H1 (cell line): ENCODE data around the gene DNAAF3. TPM values are rescaled to one million over a fixed set of nuclear protein-coding genes. Genes with fewer than 3 reads are reported as not detected.

Source experiments
- CTCF ChIA-PET: fragments of 300-600 bp; sonication (Branson Sonifier 250); formaldehyde crosslinking; loops from one replicate; lab custom pipeline; 2021; ENCODE audit not compliant: partially characterized antibody; lab: Charles Lee
- POLR2A ChIA-PET: fragments of 300-600 bp; sonication (Branson Sonifier 250); formaldehyde crosslinking; loops from one replicate; lab custom pipeline; 2021; ENCODE audit warnings: inconsistent platforms; ENCODE audit not compliant: partially characterized antibody; lab: Charles Lee
- DNase-seq, 2 experiments: peaks; one replicate each; pipeline versions ENCODE4 v3.0.0 to v3.0.0-alpha.2; 2010 to 2022; ENCODE audit warnings: low spot score in 2 of 2, low read depth in 1 of 2, mixed read lengths in 1 of 2
- FAIRE-seq: peaks from 2 replicates; lab custom pipeline; 2011; peaks lifted over from hg19 to GRCh38; lab: Jason Lieb, UNC
- H2AFZ ChIP-seq: 2 replicates; pipeline ENCODE4 v1.8.1; 2012; ENCODE audit warnings: low read length, inconsistent platforms
- H2AK5ac ChIP-seq: 2 replicates; pipeline ENCODE4 v1.6.1; 2013; ENCODE audit warnings: low read depth, low read length
- H2BK120ac ChIP-seq: replicated peaks from 2 replicates; pipeline ENCODE3; 2013; ENCODE audit warnings: low read depth, low read length, inconsistent platforms
- H2BK12ac ChIP-seq: 2 replicates; pipeline ENCODE4 v1.6.1; 2013; ENCODE audit warnings: low read depth, low read length
- H2BK15ac ChIP-seq: 2 replicates; pipeline ENCODE4 v1.6.1; 2013; ENCODE audit warnings: low read length
- H2BK20ac ChIP-seq: 2 replicates; pipeline ENCODE4 v1.6.1; 2013; ENCODE audit warnings: low read length
- H2BK5ac ChIP-seq: 2 replicates; pipeline ENCODE4 v1.6.1; 2013; ENCODE audit warnings: low read depth, low read length
- H3K14ac ChIP-seq: 2 replicates; pipeline ENCODE4 v1.6.1; 2013; ENCODE audit warnings: inconsistent platforms; ENCODE audit not compliant: insufficient read length
- H3K18ac ChIP-seq: 2 replicates; pipeline ENCODE4 v1.6.1; 2013; ENCODE audit warnings: low read length; ENCODE audit errors: extremely low read depth
- H3K23ac ChIP-seq: 2 replicates; pipeline ENCODE4 v1.6.1; 2013; ENCODE audit warnings: inconsistent platforms; ENCODE audit not compliant: insufficient read length
- H3K23me2 ChIP-seq: 2 replicates; pipeline ENCODE4 v1.6.1; 2013; ENCODE audit warnings: low read depth, low read length
- H3K27ac ChIP-seq: 2 replicates; pipeline ENCODE4 v1.6.1; 2011; ENCODE audit warnings: low read depth, low read length, inconsistent platforms
- H3K27me3 ChIP-seq, 4 experiments: replicated peaks in 1 of 4; 1 replicate in 1 of 4; 2 replicates in 3 of 4; pipeline versions ENCODE4 v1.6.1 to v1.8.1; 2011 to 2013; ENCODE audit warnings: low read length in 3 of 4, mild to moderate bottlenecking in 3 of 4, inconsistent platforms in 2 of 4, mixed read lengths in 2 of 4, moderate library complexity in 1 of 4; ENCODE audit not compliant: control insufficient read depth in 3 of 4, insufficient read depth in 3 of 4; ENCODE audit errors: extremely low read depth in 1 of 4
- H3K36me3 ChIP-seq, 4 experiments: 2 replicates each; pipeline versions ENCODE4 v1.6.1 to v1.8.1; 2011 to 2013; ENCODE audit warnings: mild to moderate bottlenecking in 4 of 4, low read length in 3 of 4, moderate library complexity in 2 of 4, control low read depth in 1 of 4, inconsistent platforms in 1 of 4; ENCODE audit not compliant: insufficient read depth in 4 of 4, control insufficient read depth in 2 of 4
- H3K4ac ChIP-seq: replicated peaks from 2 replicates; pipeline ENCODE3; 2013; ENCODE audit warnings: low read length, low read depth, mixed read lengths, inconsistent platforms; ENCODE audit not compliant: insufficient read length
- H3K4me1 ChIP-seq, 4 experiments: replicated peaks in 1 of 4; 1 replicate in 1 of 4; 2 replicates in 3 of 4; pipeline versions ENCODE4 v1.6.1 to v1.8.1; 2011 to 2013; ENCODE audit warnings: low read length in 3 of 4, inconsistent platforms in 2 of 4, mixed read lengths in 1 of 4; ENCODE audit not compliant: insufficient read depth in 4 of 4, control insufficient read depth in 3 of 4
- H3K4me2 ChIP-seq, 2 experiments: 2 replicates each; pipeline versions ENCODE4 v1.6.1 to v1.8.1; 2011 to 2013; ENCODE audit warnings: low read depth in 2 of 2, low read length in 2 of 2, control low read depth in 1 of 2, inconsistent platforms in 1 of 2, mild to moderate bottlenecking in 1 of 2; ENCODE audit not compliant: insufficient read depth in 1 of 2
- H3K4me3 ChIP-seq, 4 experiments: fragments of 200-600, 300-600 bp in 1 of 4; sonication (generic), shearing (Covaris generic), sonication (Bioruptor Twin) in 1 of 4; 2 replicates each; pipeline versions ENCODE4 v1.5.1 to v1.8.1; 2011 to 2016; ENCODE audit warnings: low read length in 4 of 4, low read depth in 3 of 4, control low read depth in 2 of 4, inconsistent platforms in 2 of 4, mild to moderate bottlenecking in 2 of 4, mixed read lengths in 1 of 4, moderate library complexity in 1 of 4; ENCODE audit not compliant: insufficient read depth in 2 of 4; ENCODE audit errors: extremely low read depth in 1 of 4
- H3K56ac ChIP-seq: replicated peaks from 2 replicates; pipeline ENCODE3; 2013; ENCODE audit warnings: low read depth, mild to moderate bottlenecking, mixed read lengths, low read length, inconsistent platforms; ENCODE audit not compliant: insufficient read length
- H3K79me1 ChIP-seq: 2 replicates; pipeline ENCODE4 v1.6.1; 2013; ENCODE audit warnings: low read depth, low read length, control low read depth
- H3K79me2 ChIP-seq, 2 experiments: 2 replicates each; pipeline versions ENCODE4 v1.6.1 to v1.8.1; 2012 to 2013; ENCODE audit warnings: low read length in 2 of 2, mild to moderate bottlenecking in 2 of 2, inconsistent platforms in 1 of 2; ENCODE audit not compliant: insufficient read depth in 2 of 2, control insufficient read depth in 1 of 2
- H3K9ac ChIP-seq, 4 experiments: replicated peaks in 1 of 4; 1 replicate in 1 of 4; 2 replicates in 3 of 4; pipeline versions ENCODE4 v1.6.1 to v1.8.1; 2011 to 2013; ENCODE audit warnings: low read depth in 3 of 4, low read length in 3 of 4, control low read depth in 2 of 4, mild to moderate bottlenecking in 2 of 4, moderate library complexity in 2 of 4, inconsistent platforms in 1 of 4; ENCODE audit errors: extremely low read depth in 1 of 4
- H3K9me3 ChIP-seq, 2 experiments: 2 replicates each; pipeline versions ENCODE4 v1.6.1 to v1.8.1; 2012 to 2013; ENCODE audit warnings: mild to moderate bottlenecking in 2 of 2, moderate library complexity in 2 of 2, control low read depth in 1 of 2, inconsistent platforms in 1 of 2, low read depth in 1 of 2, low read length in 1 of 2, mixed read lengths in 1 of 2; ENCODE audit not compliant: insufficient read depth in 2 of 2
- H4K20me1 ChIP-seq, 2 experiments: replicated peaks in 1 of 2; 2 replicates each; pipeline versions ENCODE3 to v1.8.1; 2011 to 2013; ENCODE audit warnings: inconsistent platforms in 2 of 2, low read length in 2 of 2, mild to moderate bottlenecking in 1 of 2; ENCODE audit not compliant: insufficient read depth in 2 of 2, control insufficient read depth in 1 of 2
- H4K5ac ChIP-seq: 2 replicates; pipeline ENCODE4 v1.6.1; 2013; ENCODE audit warnings: low read length, low read depth, mixed read lengths, inconsistent platforms; ENCODE audit not compliant: insufficient read length
- H4K8ac ChIP-seq: 2 replicates; pipeline ENCODE4 v1.8.0; 2013; ENCODE audit warnings: mild to moderate bottlenecking, moderate library complexity, low read length, inconsistent platforms; ENCODE audit not compliant: insufficient read depth; ENCODE audit errors: extremely low read depth
- H4K91ac ChIP-seq: replicated peaks from 2 replicates; pipeline ENCODE3; 2013; ENCODE audit warnings: low read length, mixed read lengths, inconsistent platforms; ENCODE audit not compliant: insufficient read length
- ASH2L ChIP-seq: fragments of 200-600, 300-600 bp; sonication (generic); IDR thresholded peaks from one replicate; pipeline ENCODE4 v1.7.1; 2017; ENCODE audit warnings: low read length
- BRCA1 ChIP-seq: IDR thresholded peaks from 2 replicates; pipeline ENCODE4 v1.6.1; 2012; ENCODE audit warnings: low read depth, low read length, improper control_type of control experiment
- CHD1 ChIP-seq: IDR thresholded peaks from 2 replicates; pipeline ENCODE4 v1.6.1; 2012; ENCODE audit warnings: low read depth, low read length, improper control_type of control experiment
- EGR1 ChIP-seq: IDR thresholded peaks from 2 replicates; pipeline ENCODE4 v1.6.1; 2011; ENCODE audit warnings: low read depth, low read length, borderline replicate concordance
- EZH2 ChIP-seq: fragments of 200-600 bp; sonication (generic); IDR thresholded peaks from 2 replicates; pipeline ENCODE4 v1.7.1; 2012; ENCODE audit warnings: low read depth, mild to moderate bottlenecking, moderate library complexity, low read length, inconsistent platforms; ENCODE audit not compliant: severe bottlenecking
- HDAC6 ChIP-seq: IDR thresholded peaks from one replicate; pipeline ENCODE4 v1.7.1; 2012; ENCODE audit warnings: low read depth, mild to moderate bottlenecking, inconsistent platforms, low read length, moderate library complexity
- JUND ChIP-seq: IDR thresholded peaks from 2 replicates; pipeline ENCODE4 v1.6.1; 2011; ENCODE audit warnings: mild to moderate bottlenecking, improper control_type of control experiment, low read length
- NANOG ChIP-seq: IDR thresholded peaks from 2 replicates; pipeline ENCODE4 v1.6.1; 2011; ENCODE audit warnings: low read length, low read depth, mild to moderate bottlenecking, inconsistent platforms; ENCODE audit not compliant: insufficient read depth, poor library complexity, severe bottlenecking
- SP1 ChIP-seq: IDR thresholded peaks from 2 replicates; pipeline ENCODE4 v1.6.1; 2011; ENCODE audit warnings: low read depth, low read length
- SP4 ChIP-seq: IDR thresholded peaks from 2 replicates; pipeline ENCODE4 v1.6.1; 2012; ENCODE audit warnings: low read length, inconsistent platforms
- TAF7 ChIP-seq: optimal IDR thresholded peaks from 2 replicates; pipeline ENCODE3; 2011; ENCODE audit warnings: low read depth, mild to moderate bottlenecking, inconsistent platforms, low read length, moderate library complexity, borderline replicate concordance
- TEAD4 ChIP-seq: IDR thresholded peaks from 2 replicates; pipeline ENCODE4 v1.6.1; 2012; ENCODE audit warnings: low read depth, low read length, inconsistent platforms, mixed read lengths
- YY1 ChIP-seq: IDR thresholded peaks from 2 replicates; pipeline ENCODE4 v1.6.1; 2011; ENCODE audit warnings: low read depth, mild to moderate bottlenecking, low read length
- WGBS, 2 experiments: shearing (Covaris generic) in 1 of 2; methylation state at CpG; one replicate each; pipeline versions ENCODE4 v1.1.6 to v1.1.7; 2013 to 2015; ENCODE audit warnings: low lambda C conversion rate in 2 of 2, mixed read lengths in 2 of 2, inconsistent platforms in 1 of 2, low coverage in 1 of 2, missing lambda C conversion rate in 1 of 2; ENCODE audit not compliant: insufficient replicate concordance in 2 of 2, insufficient coverage in 1 of 2, insufficient read length in 1 of 2; ENCODE audit errors: extremely low coverage in 1 of 2, missing lambda C conversion rate in 1 of 2; 5-methylcytosine and 5-hydroxymethylcytosine counted together
- polyA plus RNA-seq, 7 experiments: library from polyadenylated mRNA; depleted of rRNA in 3 of 7; stranded (reverse) in 5 of 7; unstranded in 2 of 7; fragments of >200 nt in 5 of 7; fragments of 200-250 nt in 2 of 7; gene quantifications; 1 replicate in 5 of 7; 2 replicates in 1 of 7; 4 replicates in 1 of 7; pipeline versions ENCODE4 v1.2.1 to v1.2.3, GENCODE V29; 2011 to 2013; ENCODE audit warnings: missing spikeins in 2 of 7, mixed read lengths in 2 of 7
- total RNA-seq: library from RNA; stranded (reverse); fragmentation: NEBNext Ultra II Directional; extraction: Animal tissue kit (Norgen Biotek cat#: 25700); gene quantifications from 2 replicates; pipeline ENCODE4 v1.2.1, GENCODE V29; 2021
- TF ChIP-seq, protein P1 (sequence below): IDR thresholded peaks from 2 replicates; pipeline ENCODE4 v1.6.1; 2012; ENCODE audit warnings: inconsistent platforms

DNAAF3 gene
- total and polyA plus RNA-seq, 2 of the 8 experiments (the other 6 are each of a cell fraction or from before 2014, with no cell fraction given), result 5.4 to 8.0 TPM

DNA sequence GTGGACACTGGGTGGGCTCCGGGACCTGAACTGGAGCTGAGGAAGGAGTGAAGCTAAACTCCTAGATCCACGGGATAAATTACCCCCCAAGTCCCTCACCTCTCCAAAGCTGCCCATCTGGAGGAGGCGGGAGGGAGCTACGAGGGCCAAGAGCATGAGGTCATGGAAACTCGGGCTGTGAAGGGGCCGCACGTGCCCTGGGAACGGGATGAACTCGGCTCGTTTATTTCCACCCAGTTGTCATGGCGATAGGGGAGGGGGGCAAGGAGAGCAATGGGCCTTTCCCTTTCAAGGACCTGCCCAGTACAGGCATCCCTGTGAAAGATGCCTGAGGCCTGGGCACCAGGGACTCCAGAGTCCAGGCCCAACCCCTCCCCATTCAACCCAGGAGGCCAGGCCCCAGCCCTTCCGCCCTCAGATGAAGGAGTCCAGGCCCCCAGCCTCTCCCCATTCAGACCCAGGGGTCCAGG is 52.8 kb downstream of the DNAAF3 start:
- Histone ChIP-seq H4K5ac (no peak overlapping the region), H2AFZ (no peak overlapping the region), H3K4me1 (peaks cover 0 to 20% (median 15%) of the 10 kb centered on the region in 4 experiments; a peak in 5 of 7 replicates), H3K4me2 (0 out of 4 replicates have a peak overlapping the region, but pooled peaks of 1 of the 2 experiments have one; percentile 1), H3K18ac (no peak overlapping the region; the same call in 1 of the 2 replicates), H3K4ac (no peak overlapping the region), H3K36me3 (peaks cover 0 to 4% (median 0%) of the 10 kb centered on the region in 4 experiments; a peak in 1 of 8 replicates), H3K4me3 (no peak overlapping the region), H2BK15ac (no peak overlapping the region), H3K9me3 (no peaks in the 10 kb centered on the region), H2BK120ac (no peak overlapping the region), H4K91ac (no peak overlapping the region), H3K27ac (peak overlapping the region; percentile 57), H4K8ac (no peak overlapping the region), H2BK5ac (no peak overlapping the region), H3K23ac (no peak overlapping the region), H3K9ac (peak overlapping the region in 1 of 4 experiments; percentile 34; a peak in 2 of 7 replicates), H2BK12ac (no peak overlapping the region), H3K79me2 (peaks cover 0 to 33% of the 10 kb centered on the region in 2 experiments; a peak in 2 of 4 replicates), H2AK5ac (no peak overlapping the region), H2BK20ac (no peak overlapping the region), H3K27me3 (no peaks in the 10 kb centered on the region), H3K23me2 (peaks cover 17% of the 10 kb centered on the region), H3K56ac (no peak overlapping the region), H3K14ac (no peak overlapping the region), H3K79me1 (peaks cover 35% of the 10 kb centered on the region), H4K20me1 (peaks cover 20 to 31% of the 10 kb centered on the region in 2 experiments)
- CTCF ChIA-PET, result interaction anchor here (0.9 to 3.7 kb wide), 4 partner anchors 19 to 25 kb away, joined by 3 to 15 read pairs (median 4); no protein-coding TSS in a partner anchor
- DNase-seq (peak in 1 of 2 experiments; percentile 59), FAIRE-seq (peak; percentile 7)
- POLR2A ChIA-PET, result interaction anchor here (0.9 to 6.4 kb wide), 3 partner anchors 16 to 25 kb away, joined by 3 to 72 read pairs (median 3); no protein-coding TSS in a partner anchor
- WGBS, 2 experiments, result 74% methylated on average over 12 of the region's 12 CpGs; no CpG with 5 or more reads in 1 of the 2 experiments
- TF ChIP-seq, protein P1, sequence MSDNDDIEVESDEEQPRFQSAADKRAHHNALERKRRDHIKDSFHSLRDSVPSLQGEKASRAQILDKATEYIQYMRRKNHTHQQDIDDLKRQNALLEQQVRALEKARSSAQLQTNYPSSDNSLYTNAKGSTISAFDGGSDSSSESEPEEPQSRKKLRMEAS, result peak; percentile 77
- TF ChIP-seq CHD1, result no peak
- no peak for TF ChIP-seq YY1
- no peak for TF ChIP-seq EZH2
- no peak for TF ChIP-seq TAF7
- TF ChIP-seq ASH2L, result no peak
- TF ChIP-seq NANOG, result no peak
- TF ChIP-seq SP4, result no peak
- TF ChIP-seq TEAD4, result no peak
- peak; percentile 68; the same call in 1 of the 2 replicates for TF ChIP-seq JUND
- TF ChIP-seq BRCA1, result no peak
- no peak for TF ChIP-seq EGR1
- no peak for TF ChIP-seq HDAC6
- TF ChIP-seq SP1, result no peak
